Stimulated activated CD8-positive, alpha-beta memory T cell treated with anti-CD3 and anti-CD28 coated beads, Interleukin-7, amount 100 ng/mL, for 48 hours (primary cell): ENCODE results near the gene ZFP28.

ENCODE experiments used
- DNase-seq, 2 donors: peaks; one replicate each; pipeline ENCODE4 v3.0.0-alpha.2; 2020; ENCODE audit warnings: low read depth in 1 of 2; ENCODE audit errors: extremely low read depth in 1 of 2

Gene ZFP28

DNA sequence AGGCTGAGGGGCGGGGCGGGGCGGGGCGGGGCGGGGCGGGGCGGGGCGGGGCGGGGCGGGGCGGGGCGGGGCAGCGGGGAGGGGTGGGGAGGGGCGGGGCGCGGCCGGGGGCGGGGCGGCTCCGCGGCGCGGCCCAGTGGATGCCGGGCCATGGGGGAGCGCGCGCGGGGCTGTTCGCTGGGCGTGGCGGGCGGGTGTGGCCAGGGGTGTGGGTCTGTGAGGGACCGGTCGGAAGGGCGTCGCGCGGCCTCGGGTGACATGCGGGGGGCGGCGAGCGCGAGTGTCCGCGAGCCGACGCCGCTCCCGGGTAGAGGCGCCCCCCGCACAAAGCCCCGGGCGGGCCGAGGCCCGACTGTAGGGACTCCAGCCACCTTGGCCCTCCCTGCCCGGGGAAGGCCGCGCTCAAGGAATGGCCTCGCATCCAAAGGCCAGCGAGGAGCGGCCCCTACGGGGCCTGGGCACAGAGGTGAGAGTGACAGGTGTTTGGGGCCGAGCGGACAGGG, at the start of gene ZFP28:
ZFP28 (plus strand) TSS at position 188 of the 503 bp plus-strand sequence; CDS start at position 259, 71 bp downstream.
- peak in 1 of 2 donors; percentile 62 for DNase-seq

- DNase-seq, result no peak
Observed at GRCh38 chr19:56491399-56491798, 47.3 kb upstream of the ZFP28 start.

DNA sequence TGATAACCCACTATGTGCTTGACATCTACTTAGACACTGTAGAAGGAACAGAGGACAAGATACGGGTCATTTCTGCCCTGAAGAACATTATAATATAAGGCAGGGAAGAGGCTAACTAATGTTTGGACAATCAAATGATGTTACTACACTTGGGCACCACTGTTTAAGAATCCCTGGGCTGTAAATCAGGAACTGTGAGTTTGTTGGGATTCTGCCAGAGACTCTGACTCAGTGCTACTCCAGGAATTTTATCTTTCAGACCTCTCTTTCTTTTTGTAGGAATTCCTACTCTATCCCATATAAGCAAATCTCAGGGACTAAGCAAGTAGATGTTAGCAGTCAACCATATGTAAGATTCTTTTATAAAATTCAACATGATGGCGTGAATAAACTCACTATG, 34.2 kb upstream of the ZFP28 start:
- DNase-seq, result no peak

- peak; percentile 64 to 78 for DNase-seq
Observed at GRCh38 chr19:56507446-56508289, 31.1 kb upstream of the ZFP28 start, which contains the start of gene ZNF471. ZNF471 (plus strand) TSS chr19:56507855; CDS start chr19:56511572, 3,717 bp downstream.

DNA sequence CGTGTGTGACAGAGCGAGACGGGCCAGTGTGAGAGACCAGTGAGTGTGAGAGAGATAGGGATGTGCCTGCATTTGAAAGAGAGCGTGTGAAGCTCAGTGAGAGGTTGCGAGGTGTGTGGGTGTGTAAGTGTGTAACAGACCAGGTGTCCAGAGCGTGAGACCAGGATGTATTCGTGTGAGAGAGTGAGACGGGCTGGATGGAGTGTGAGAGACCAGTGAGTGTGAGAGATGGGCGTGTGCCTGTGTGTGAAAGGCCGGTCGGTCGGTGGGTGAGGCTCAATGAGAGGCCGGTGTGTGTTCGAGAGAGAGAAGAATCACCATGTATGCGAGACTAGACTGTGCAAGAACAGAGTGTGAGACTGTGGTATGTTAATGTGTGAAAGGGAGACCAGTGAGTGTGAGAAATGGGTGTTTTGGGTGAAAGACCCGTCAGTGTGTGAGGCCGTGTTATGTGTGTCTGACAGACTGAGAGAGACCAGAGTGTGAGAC, 30.4 kb upstream of the ZFP28 start:
- no peak for DNase-seq

- no peak for DNase-seq
Observed at GRCh38 chr19:56525214-56525860, 13.4 kb upstream of the ZFP28 start.

DNA sequence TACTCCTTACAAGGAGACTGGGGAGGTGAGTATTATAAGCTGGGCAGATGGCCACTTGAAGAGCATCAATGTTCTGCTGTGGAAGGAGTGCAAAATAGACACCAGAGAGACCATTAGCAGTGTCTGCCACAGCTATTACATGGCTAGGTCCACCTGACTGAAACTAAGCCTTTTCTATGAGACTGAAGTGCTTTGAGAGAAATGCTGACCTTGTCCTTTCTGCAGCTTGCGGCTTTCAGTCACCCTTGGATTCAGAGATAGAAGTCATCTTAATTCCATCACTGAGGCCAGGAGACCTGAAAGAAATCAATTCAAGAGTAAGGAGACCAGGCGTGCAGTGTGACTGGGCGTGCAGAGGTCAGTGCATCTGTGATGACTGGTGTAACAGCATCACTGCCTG, 1.3 kb upstream of the ZFP28 start:
- DNase-seq, result no peak

GRCh38 chr19:56538254-56538760, 441 bp upstream of the ZFP28 start:
- peak; percentile 64 to 82 for DNase-seq

- no peak for DNase-seq
Observed at GRCh38 chr19:56543776-56544175, 5.0 kb downstream of the ZFP28 start.

DNA sequence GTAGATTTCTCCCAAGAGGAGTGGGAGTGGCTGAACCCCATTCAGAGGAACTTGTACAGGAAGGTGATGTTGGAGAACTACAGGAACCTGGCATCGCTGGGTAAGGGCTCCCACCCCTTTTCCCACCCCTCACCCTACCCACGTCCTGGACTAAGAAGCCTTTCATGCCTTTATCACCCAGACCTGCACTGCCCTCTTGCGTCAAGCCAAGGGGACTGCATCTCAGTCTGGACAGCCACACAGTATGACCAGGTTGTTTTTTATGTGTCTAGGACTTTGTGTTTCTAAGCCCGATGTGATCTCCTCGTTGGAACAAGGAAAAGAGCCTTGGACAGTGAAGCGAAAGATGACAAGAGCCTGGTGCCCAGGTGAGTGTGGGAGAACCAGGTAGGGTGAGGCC, 8.8 kb downstream of the ZFP28 start:
- DNase-seq, result no peak

DNA sequence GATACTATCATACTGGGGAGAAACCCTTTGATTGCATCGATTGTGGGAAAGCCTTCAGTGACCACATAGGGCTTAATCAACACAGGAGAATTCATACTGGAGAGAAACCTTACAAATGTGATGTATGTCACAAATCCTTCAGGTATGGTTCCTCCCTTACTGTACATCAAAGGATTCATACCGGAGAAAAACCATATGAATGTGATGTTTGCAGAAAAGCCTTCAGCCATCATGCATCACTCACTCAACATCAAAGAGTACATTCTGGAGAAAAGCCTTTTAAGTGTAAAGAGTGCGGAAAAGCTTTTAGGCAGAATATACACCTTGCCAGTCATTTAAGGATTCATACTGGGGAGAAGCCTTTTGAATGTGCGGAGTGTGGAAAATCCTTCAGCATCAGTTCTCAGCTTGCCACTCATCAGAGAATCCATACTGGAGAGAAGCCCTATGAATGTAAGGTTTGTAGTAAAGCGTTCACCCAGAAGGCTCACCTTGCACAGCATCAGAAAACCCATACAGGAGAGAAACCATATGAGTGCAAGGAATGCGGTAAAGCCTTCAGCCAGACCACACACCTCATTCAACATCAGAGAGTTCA, 15.6 kb downstream of the ZFP28 start:
- no peak for DNase-seq

GRCh38 chr19:56562766-56563165, 24.0 kb downstream of the ZFP28 start:
- no peak for DNase-seq

GRCh38 chr19:56566904-56567273, 28.1 kb downstream of the ZFP28 start:
- peak; percentile 5 to 12 for DNase-seq

DNA sequence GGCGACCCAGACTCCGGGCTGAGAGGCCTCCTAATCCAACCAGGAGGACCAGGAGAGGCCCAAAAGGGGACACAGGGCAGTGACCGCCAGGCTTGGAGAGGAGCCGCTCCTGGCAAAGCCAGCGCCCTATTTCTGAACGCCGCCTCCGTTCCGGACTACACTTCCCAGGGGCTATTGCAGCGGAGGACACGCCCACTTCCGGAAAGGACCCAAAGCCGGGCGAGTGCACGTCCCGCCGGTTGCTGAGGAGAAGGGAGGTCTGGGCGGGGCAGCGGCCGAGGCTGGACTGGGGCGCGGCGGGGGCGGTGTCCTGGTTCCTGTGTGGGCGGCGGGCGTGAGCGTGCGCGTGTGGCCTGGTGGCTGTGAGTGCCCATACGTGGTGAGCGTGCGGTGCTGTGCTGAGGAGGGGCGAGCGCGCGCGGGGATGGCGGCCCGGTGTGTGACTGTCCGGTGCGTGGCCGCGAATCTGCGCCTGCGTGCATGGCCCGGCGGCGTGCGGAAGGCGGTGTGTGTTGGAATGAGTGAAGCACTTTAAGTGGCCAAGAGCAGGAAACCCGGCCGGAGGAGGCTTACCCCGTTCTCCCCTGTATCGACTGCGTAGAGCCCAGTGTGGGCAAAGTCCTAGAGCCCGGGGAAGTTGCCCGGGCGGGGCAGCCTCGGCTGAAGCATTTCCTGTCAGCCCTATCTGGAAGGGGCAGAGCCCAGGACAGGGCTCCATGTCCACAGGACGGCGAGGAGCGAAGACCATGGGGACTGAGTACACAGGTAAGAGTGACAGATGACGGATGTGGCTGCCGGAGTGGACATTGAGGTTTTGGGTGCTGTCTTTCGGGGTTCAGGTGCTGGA, 28.7 kb downstream of the ZFP28 start, which contains the start of gene ZNF470:
ZNF470 (plus strand) TSS at position 195 of the 847 bp plus-strand sequence. CDS start 2,844 bp downstream, outside the sequence.
- peak; percentile 66 to 83 for DNase-seq

DNA sequence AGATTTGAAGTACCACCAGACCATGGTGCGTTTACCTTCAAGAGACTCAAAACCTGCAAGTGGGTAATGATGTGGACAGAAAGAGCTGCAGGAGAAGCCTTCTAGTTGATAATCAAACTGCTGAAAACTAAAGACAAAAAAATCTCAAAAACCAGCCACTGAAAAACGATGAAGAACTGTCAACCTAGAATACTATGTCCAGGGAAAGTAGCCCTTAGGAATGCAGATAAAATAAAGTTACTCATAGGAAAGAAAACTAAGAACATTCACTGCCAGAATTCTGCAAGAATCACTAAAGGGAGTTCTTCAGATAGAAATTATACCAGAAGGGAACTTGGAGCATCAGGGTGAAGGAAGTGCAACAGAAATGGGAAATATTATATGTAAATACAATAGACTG, 33.8 kb downstream of the ZFP28 start:
- no peak for DNase-seq

DNA sequence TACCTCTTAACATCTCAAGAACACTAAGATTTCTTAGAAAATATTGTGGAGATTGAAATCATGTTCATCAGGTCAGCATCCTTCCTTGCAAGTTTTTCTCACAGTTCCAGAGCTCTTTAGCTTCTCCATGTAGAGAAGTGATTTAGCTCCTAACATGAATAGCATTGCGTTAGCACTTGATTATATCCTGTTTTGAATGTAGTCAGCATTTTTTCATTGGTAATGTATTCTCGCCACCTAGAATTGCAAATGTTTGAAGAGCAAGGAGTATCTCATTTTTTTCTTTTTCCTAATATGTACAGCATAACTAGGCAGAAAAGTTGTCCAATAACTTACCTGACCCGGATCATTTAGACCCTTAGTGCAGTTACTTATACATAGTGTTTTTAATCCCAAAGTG, 35.2 kb downstream of the ZFP28 start:
- no peak for DNase-seq

- no peak for DNase-seq
Observed at GRCh38 chr19:56577719-56578602, 39.2 kb downstream of the ZFP28 start.

DNA sequence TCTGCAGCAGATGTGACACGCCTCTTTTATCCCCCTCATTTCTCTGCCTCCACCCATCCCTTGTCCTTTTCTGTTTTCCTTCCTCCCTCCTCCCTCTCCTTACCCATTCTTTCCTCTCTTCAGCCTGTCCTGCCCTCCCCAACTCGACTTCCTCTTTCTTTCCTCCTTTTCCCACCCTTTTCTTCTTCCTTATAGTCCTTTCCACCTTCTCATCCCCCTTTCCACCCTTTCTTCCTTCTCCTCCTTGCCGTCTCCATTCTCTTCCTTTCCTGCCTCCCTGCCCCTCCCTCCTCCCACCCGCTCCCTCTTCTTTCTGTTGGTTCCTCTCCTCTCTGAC, 55.7 kb downstream of the ZFP28 start:
- no peak for DNase-seq
